ENCODE measurements around the gene GLI2. TPM values are rescaled to one million over a fixed set of nuclear protein-coding genes. Genes with fewer than 3 reads are reported as not detected.
A peak's percentile ranks its signal among the peaks of the same experiment; 100 is the strongest.

The GLI2 gene
- total and polyA plus RNA-seq, 2 donors (not counting 1 experiment from before 2014, with no cell fraction given) = 2.8 to 3.3 TPM

- no peak overlapping the region for H3K4me2 ChIP-seq (ENCODE audit: extremely low read depth, insufficient read depth, low read length)
- peak; percentile 32 to 87 for DNase-seq (ENCODE audit: low read depth in 2 of 2)
- no peak overlapping the region for H2AFZ ChIP-seq (ENCODE audit: low read length)
- H3K27ac ChIP-seq (ENCODE audit: insufficient read depth, low read length) = no peak overlapping the region
- H4K20me1 ChIP-seq (ENCODE audit: control insufficient read depth, extremely low read depth, insufficient read depth, low read length) = no peaks in the 10 kb centered on the region
- H3K36me3 ChIP-seq (ENCODE audit: control insufficient read depth, insufficient read depth, low read length) = no peaks in the 10 kb centered on the region
- no peaks in the 10 kb centered on the region for H3K79me2 ChIP-seq (ENCODE audit: control insufficient read depth, insufficient read depth, low read length)
- H3K4me1 ChIP-seq (ENCODE audit: control insufficient read depth, extremely low read depth, insufficient read depth, low read length) = peaks cover 5% of the 10 kb centered on the region
- TF ChIP-seq CTCF (conservative IDR thresholded peaks at IDR 0.05 in 1 of 2, IDR thresholded peaks at IDR 0.05 in 1 of 2; ENCODE audit: low read depth in 1 of 2, low read length in 2 of 2) (no peak), EZH2 (IDR thresholded peaks at IDR 0.05; ENCODE audit: low read length, missing control alignments) (no peak)
- no peak overlapping the region for H3K4me3 ChIP-seq (replicated peaks in 1 of 4; ENCODE audit: control extremely low read depth in 1 of 4, insufficient read depth in 1 of 4, low read depth in 3 of 4, low read length in 4 of 4)
- no peaks in the 10 kb centered on the region for H3K9me3 ChIP-seq (ENCODE audit: control insufficient read depth, insufficient read depth, low read depth, low read length)
- no peak overlapping the region for H3K9ac ChIP-seq (ENCODE audit: insufficient read depth, low read length)
- H3K27me3 ChIP-seq (ENCODE audit: control insufficient read depth, insufficient read depth, low read length) = no peaks in the 10 kb centered on the region
Observed at GRCh38 chr2:120710256-120710655, 25.4 kb upstream of the GLI2 start.

GRCh38 chr2:120711694-120712093, 24.0 kb upstream of the GLI2 start:
- Histone ChIP-seq H3K4me2 (ENCODE audit: extremely low read depth, insufficient read depth, low read length) (no peak overlapping the region), H4K20me1 (ENCODE audit: control insufficient read depth, extremely low read depth, insufficient read depth, low read length) (no peaks in the 10 kb centered on the region), H3K27me3 (ENCODE audit: control insufficient read depth, insufficient read depth, low read length) (no peaks in the 10 kb centered on the region), H3K36me3 (ENCODE audit: control insufficient read depth, insufficient read depth, low read length) (no peaks in the 10 kb centered on the region), H3K4me3 (replicated peaks in 1 of 4; ENCODE audit: control extremely low read depth in 1 of 4, insufficient read depth in 1 of 4, low read depth in 3 of 4, low read length in 4 of 4) (no peak overlapping the region), H3K9ac (ENCODE audit: insufficient read depth, low read length) (no peak overlapping the region), H3K9me3 (ENCODE audit: control insufficient read depth, insufficient read depth, low read depth, low read length) (no peaks in the 10 kb centered on the region), H3K4me1 (ENCODE audit: control insufficient read depth, extremely low read depth, insufficient read depth, low read length) (peaks cover 5% of the 10 kb centered on the region), H3K27ac (ENCODE audit: insufficient read depth, low read length) (no peak overlapping the region), H3K79me2 (ENCODE audit: control insufficient read depth, insufficient read depth, low read length) (no peaks in the 10 kb centered on the region), H2AFZ (ENCODE audit: low read length) (no peak overlapping the region)
- DNase-seq (ENCODE audit: low read depth in 2 of 2) = no peak
- TF ChIP-seq CTCF (conservative IDR thresholded peaks at IDR 0.05 in 1 of 2, IDR thresholded peaks at IDR 0.05 in 1 of 2; ENCODE audit: low read depth in 1 of 2, low read length in 2 of 2) (no peak), EZH2 (IDR thresholded peaks at IDR 0.05; ENCODE audit: low read length, missing control alignments) (no peak)

GRCh38 chr2:120712180-120712681, 23.4 kb upstream of the GLI2 start:
- TF ChIP-seq CTCF (conservative IDR thresholded peaks at IDR 0.05 in 1 of 2, IDR thresholded peaks at IDR 0.05 in 1 of 2; ENCODE audit: low read depth in 1 of 2, low read length in 2 of 2) = no peak
- no peak for TF ChIP-seq EZH2 (IDR thresholded peaks at IDR 0.05; ENCODE audit: low read length, missing control alignments)
- peak; percentile 55 to 72 for DNase-seq (ENCODE audit: low read depth in 2 of 2)
- no peak overlapping the region for H3K9ac ChIP-seq (ENCODE audit: insufficient read depth, low read length)
- no peaks in the 10 kb centered on the region for H3K9me3 ChIP-seq (ENCODE audit: control insufficient read depth, insufficient read depth, low read depth, low read length)
- H4K20me1 ChIP-seq (ENCODE audit: control insufficient read depth, extremely low read depth, insufficient read depth, low read length) = no peaks in the 10 kb centered on the region
- no peaks in the 10 kb centered on the region for H3K36me3 ChIP-seq (ENCODE audit: control insufficient read depth, insufficient read depth, low read length)
- no peak overlapping the region for H2AFZ ChIP-seq (ENCODE audit: low read length)
- H3K4me1 ChIP-seq (ENCODE audit: control insufficient read depth, extremely low read depth, insufficient read depth, low read length) = peaks cover 5% of the 10 kb centered on the region
- H3K4me3 ChIP-seq (replicated peaks in 1 of 4; ENCODE audit: control extremely low read depth in 1 of 4, insufficient read depth in 1 of 4, low read depth in 3 of 4, low read length in 4 of 4) = no peak overlapping the region
- H3K27me3 ChIP-seq (ENCODE audit: control insufficient read depth, insufficient read depth, low read length) = no peaks in the 10 kb centered on the region
- H3K27ac ChIP-seq (ENCODE audit: insufficient read depth, low read length) = no peak overlapping the region
- no peak overlapping the region for H3K4me2 ChIP-seq (ENCODE audit: extremely low read depth, insufficient read depth, low read length)
- H3K79me2 ChIP-seq (ENCODE audit: control insufficient read depth, insufficient read depth, low read length) = no peaks in the 10 kb centered on the region

Measured in fibroblast of lung (primary cell).